H1 (cell line): ENCODE data around the gene POLR2A. TPM values are rescaled to one million over a fixed set of nuclear protein-coding genes. Genes with fewer than 3 reads are reported as not detected.

ENCODE experiments used
- BCL11A ChIP-seq, 2 experiments: IDR thresholded peaks; one replicate each; pipeline ENCODE4 v1.6.1; 2011; ENCODE audit warnings: low read depth in 2 of 2, low read length in 2 of 2, mild to moderate bottlenecking in 2 of 2
- FOSL1 ChIP-seq: IDR thresholded peaks from 2 replicates; pipeline ENCODE4 v1.6.1; 2011; ENCODE audit warnings: mild to moderate bottlenecking, low read depth, low read length, moderate library complexity; ENCODE audit not compliant: insufficient read depth
- HDAC2 ChIP-seq, 2 experiments: fragments of 300-600 bp in 1 of 2; sonication (generic) in 1 of 2; IDR thresholded peaks; 2 replicates each; pipeline ENCODE4 v1.6.1; 2011 to 2012; ENCODE audit warnings: low read depth in 2 of 2, low read length in 2 of 2, mild to moderate bottlenecking in 2 of 2, moderate library complexity in 2 of 2, borderline replicate concordance in 1 of 2, inconsistent platforms in 1 of 2
- USF2 ChIP-seq: IDR thresholded peaks from 2 replicates; pipeline ENCODE4 v1.6.1; 2011; ENCODE audit warnings: low read length, improper control_type of control experiment
- polyA plus RNA-seq, 7 experiments: library from polyadenylated mRNA; depleted of rRNA in 3 of 7; stranded (reverse) in 5 of 7; unstranded in 2 of 7; fragments of >200 nt in 5 of 7; fragments of 200-250 nt in 2 of 7; gene quantifications; 1 replicate in 5 of 7; 2 replicates in 1 of 7; 4 replicates in 1 of 7; pipeline versions ENCODE4 v1.2.1 to v1.2.3, GENCODE V29; 2011 to 2013; ENCODE audit warnings: missing spikeins in 2 of 7, mixed read lengths in 2 of 7
- total RNA-seq: library from RNA; stranded (reverse); fragmentation: NEBNext Ultra II Directional; extraction: Animal tissue kit (Norgen Biotek cat#: 25700); gene quantifications from 2 replicates; pipeline ENCODE4 v1.2.1, GENCODE V29; 2021

POLR2A gene
- total and polyA plus RNA-seq, 2 of the 8 experiments (the other 6 are each of a cell fraction or from before 2014, with no cell fraction given), result 26.8 to 150 TPM

- TF ChIP-seq USF2, result no peak
- TF ChIP-seq BCL11A (IDR thresholded peaks at IDR 0.05; ENCODE audit: low read depth in 2 of 2, low read length in 2 of 2), result no peak
- TF ChIP-seq HDAC2 (IDR thresholded peaks at IDR 0.05; ENCODE audit: borderline replicate concordance in 1 of 2, low read depth in 2 of 2, low read length in 2 of 2), result no peak
- TF ChIP-seq FOSL1, result no peak
- TF ChIP-seq, all 59 proteins: peak for 11
These were observed 705 bp upstream of the POLR2A start (continued) for GRCh38 chr17:7483255-7484066.
